Gastroesophageal sphincter (tissue), 4 donors: Measurements from ENCODE around the gene RABGAP1. TPM values are rescaled to one million over a fixed set of nuclear protein-coding genes. Genes with fewer than 3 reads are reported as not detected.
A peak's percentile ranks its signal among the peaks of the same experiment; 100 is the strongest.

Source experiments
- ATAC-seq: fragments of 150-250 bp; one replicate; pipeline ENCODE4 v1.9.1; 2016; ENCODE audit warnings: mild to moderate bottlenecking, moderate library complexity
- H3K27ac ChIP-seq, 4 donors: fragments of 200-600 bp; sonication (generic) in 3 of 4; 1 replicate in 3 of 4; 2 replicates in 1 of 4; pipeline ENCODE4 v1.5.1; 2016 to 2019
- H3K27me3 ChIP-seq: fragments of 200-600 bp; sonication (generic); one replicate; pipeline ENCODE4 v1.5.1; 2019
- H3K36me3 ChIP-seq, 2 donors: fragments of 200-600 bp; sonication (generic); one replicate each; pipeline ENCODE4 v1.5.1; 2019; ENCODE audit warnings: control low read depth in 1 of 2
- H3K4me1 ChIP-seq, 3 donors: fragments of 200-600 bp; sonication (generic); 1 replicate in 2 of 3; 2 replicates in 1 of 3; pipeline ENCODE4 v1.5.1; 2016 to 2019; ENCODE audit warnings: control low read depth in 2 of 3
- H3K4me3 ChIP-seq, 2 donors: fragments of 200-600 bp; sonication (generic); one replicate each; pipeline ENCODE4 v1.5.1; 2019; ENCODE audit warnings: mild to moderate bottlenecking in 1 of 2, moderate library complexity in 1 of 2
- H3K9me3 ChIP-seq, 3 donors: fragments of 200-600 bp; sonication (generic); one replicate each; pipeline ENCODE4 v1.5.1; 2017 to 2019; ENCODE audit warnings: control low read depth in 2 of 3
- CTCF ChIP-seq, 4 experiments: fragments of 200-600 bp in 2 of 4; fragments of 450-650 bp in 2 of 4; sonication (generic) in 1 of 4; IDR thresholded peaks; one replicate each; pipeline ENCODE4 v1.5.1; 2017 to 2019; ENCODE audit warnings: antibody characterized with exemption in 4 of 4, mild to moderate bottlenecking in 2 of 4, moderate library complexity in 2 of 4
- EP300 ChIP-seq: sonication (generic); formaldehyde crosslinking; IDR thresholded peaks from one replicate; pipeline ENCODE4 v1.6.1; 2017; ENCODE audit warnings: antibody characterized with exemption, mild to moderate bottlenecking
- POLR2A ChIP-seq, 2 donors: fragments of 450-650 bp; IDR thresholded peaks; one replicate each; pipeline ENCODE4 v1.6.1; 2017; ENCODE audit warnings: antibody characterized with exemption in 2 of 2, mild to moderate bottlenecking in 2 of 2, moderate library complexity in 1 of 2
- POLR2AphosphoS5 ChIP-seq: sonication (generic); formaldehyde crosslinking; IDR thresholded peaks from one replicate; pipeline ENCODE4 v1.6.1; 2017; ENCODE audit warnings: antibody characterized with exemption
- WGBS, 2 donors: methylation state at CpG; one replicate each; pipeline ENCODE4 v1.1.5; 2018; ENCODE audit warnings: low coverage in 1 of 2; 5-methylcytosine and 5-hydroxymethylcytosine counted together
- total RNA-seq, 4 donors: library from RNA; depleted of rRNA; stranded (reverse); fragments of >200 nt; gene quantifications; one replicate each; pipeline ENCODE4 v1.1.0, GENCODE V29; 2016

RABGAP1 gene
- total RNA-seq, 4 donors from 2014 or later: 61.2 to 139 (median 82.9) TPM

GRCh38 chr9:122929796-122930354 is 10.9 kb upstream of the RABGAP1 start:
- H3K27ac ChIP-seq: no peak overlapping the region
- 75 to 100% methylated on average over 1 of the region's 1 CpG for WGBS, 2 donors
- no peaks in the 10 kb centered on the region for H3K9me3 ChIP-seq
- H3K4me3 ChIP-seq: no peak overlapping the region
- H3K27me3 ChIP-seq: no peaks in the 10 kb centered on the region
- peaks cover 0 to 6% of the 10 kb centered on the region in 2 donors for H3K36me3 ChIP-seq
- ATAC-seq: no peak
- TF ChIP-seq POLR2A (IDR thresholded peaks at IDR 0.05) (no peak), EP300 (no peak), CTCF (IDR thresholded peaks at IDR 0.05) (no peak), POLR2AphosphoS5 (no peak)
- peaks cover 3 to 47% (median 22%) of the 10 kb centered on the region in 3 donors for H3K4me1 ChIP-seq

GRCh38 chr9:122930541-122931225 is 10.1 kb upstream of the RABGAP1 start:
- ATAC-seq: no peak
- TF ChIP-seq POLR2AphosphoS5: no peak
- H3K4me3 ChIP-seq: peak overlapping the region; percentile 63 to 92
- H3K4me1 ChIP-seq: peaks cover 3 to 51% (median 22%) of the 10 kb centered on the region in 3 donors
- no peaks in the 10 kb centered on the region for H3K27me3 ChIP-seq
- no peaks in the 10 kb centered on the region for H3K9me3 ChIP-seq
- WGBS, 2 donors: 26 to 35% methylated on average over 6 to 9 of the region's 10 CpGs
- H3K27ac ChIP-seq: peak overlapping the region; percentile 26 to 91 (median 86)
- H3K36me3 ChIP-seq: peaks cover 0 to 3% of the 10 kb centered on the region in 2 donors

- Histone ChIP-seq H3K27me3 (no peaks in the 10 kb centered on the region), H3K9me3 (no peaks in the 10 kb centered on the region), H3K27ac (peak within 1 kb of the TSS; percentile 26 to 91 (median 86)), H3K4me3 (peak within 1 kb of the TSS; percentile 63 to 92), H3K4me1 (peaks cover 3 to 51% (median 22%) of the 10 kb centered on the region in 3 donors), H3K36me3 (peaks cover 0 to 7% of the 10 kb centered on the region in 2 donors)
- ATAC-seq: peak; percentile 99
- WGBS, 2 donors: 0% methylated on average over 8 to 13 of the region's 51 CpGs
- TF ChIP-seq POLR2AphosphoS5 (peak; percentile 74), POLR2A (IDR thresholded peaks at IDR 0.05) (peak in 1 of 2 donors; percentile 42), CTCF (IDR thresholded peaks at IDR 0.05) (no peak), EP300 (no peak)
These were observed 9.3 kb upstream of the RABGAP1 start, which contains the start of gene ZBTB26 for GRCh38 chr9:122931226-122932121. Gene ZBTB26 (minus strand): TSS chr9:122931512. CDS start chr9:122919934, 11,578 bp downstream.

GRCh38 chr9:122936464-122936863 is 4.4 kb upstream of the RABGAP1 start:
- Histone ChIP-seq H3K9me3 (no peaks in the 10 kb centered on the region), H3K36me3 (peaks cover 0 to 23% of the 10 kb centered on the region in 2 donors), H3K27ac (no peak overlapping the region), H3K27me3 (no peaks in the 10 kb centered on the region), H3K4me1 (peaks cover 0 to 41% (median 12%) of the 10 kb centered on the region in 3 donors), H3K4me3 (no peak overlapping the region)
- ATAC-seq: no peak
- no CpG with 5 or more reads among the region's 5 CpGs for WGBS, 2 donors
- TF ChIP-seq EP300: no peak
- no peak for TF ChIP-seq POLR2A (IDR thresholded peaks at IDR 0.05)
- TF ChIP-seq CTCF (IDR thresholded peaks at IDR 0.05): no peak

- no peak for TF ChIP-seq POLR2A (IDR thresholded peaks at IDR 0.05)
- no peak for TF ChIP-seq EP300
- no peak for TF ChIP-seq POLR2AphosphoS5
- no peak for TF ChIP-seq CTCF (IDR thresholded peaks at IDR 0.05)
- H3K27me3 ChIP-seq: no peaks in the 10 kb centered on the region
- H3K36me3 ChIP-seq: peaks cover 0 to 23% of the 10 kb centered on the region in 2 donors
- WGBS, 2 donors: 33% methylated on average over 1 of the region's 1 CpG; no CpG with 5 or more reads in 1 of the 2 donors
- no peak overlapping the region for H3K4me3 ChIP-seq
- no peaks in the 10 kb centered on the region for H3K9me3 ChIP-seq
- H3K27ac ChIP-seq: no peak overlapping the region
- no peak for ATAC-seq
- H3K4me1 ChIP-seq: peaks cover 0 to 44% (median 12%) of the 10 kb centered on the region in 3 donors
These were observed 3.9 kb upstream of the RABGAP1 start for GRCh38 chr9:122936883-122937282.
